Central memory CD8-positive, alpha-beta T cell (primary cell): ENCODE measurements around the gene STRA6.

ENCODE experiments used
- ATAC-seq: fragments of 150-1000 bp; cut with Tn5 transposase; replicated peaks from 2 replicates; pipeline ENCODE4 v1.10.0; 2022; ENCODE audit warnings: mild to moderate bottlenecking, moderate FRiP score, moderate number of reproducible peaks; ENCODE audit not compliant: poor library complexity, severe bottlenecking; ENCODE audit errors: extremely low read depth
- DNase-seq, 2 donors: peaks; one replicate each; pipeline ENCODE4 v3.0.0; 2021; ENCODE audit warnings: low spot score in 2 of 2
- H3K27ac Mint-ChIP-seq: one replicate; pipeline ENCODE4 v1.8.0; 2022; ENCODE audit warnings: low read depth, mild to moderate bottlenecking, moderate library complexity, mixed read lengths
- H3K27me3 Mint-ChIP-seq: one replicate; pipeline ENCODE4 v1.8.0; 2022; ENCODE audit warnings: mixed read lengths
- H3K36me3 Mint-ChIP-seq: one replicate; pipeline ENCODE4 v1.8.0; 2022; ENCODE audit warnings: mild to moderate bottlenecking, moderate library complexity, mixed read lengths; ENCODE audit not compliant: insufficient read depth
- H3K4me1 Mint-ChIP-seq: one replicate; pipeline ENCODE4 v1.8.0; 2022; ENCODE audit warnings: mixed read lengths
- H3K4me3 Mint-ChIP-seq: one replicate; pipeline ENCODE4 v1.8.0; 2022; ENCODE audit warnings: mild to moderate bottlenecking, moderate library complexity, mixed read lengths
- H3K9me3 Mint-ChIP-seq: one replicate; pipeline ENCODE4 v1.8.0; 2022; ENCODE audit warnings: mixed read lengths

Gene STRA6

GRCh38 chr15:74209560-74209958 lies 7.0 kb upstream of the STRA6 start:
- Mint-ChIP-seq H3K27ac (no peak overlapping the region), H3K4me3 (no peak overlapping the region), H3K36me3 (peaks cover 2% of the 10 kb centered on the region), H3K4me1 (no peaks in the 10 kb centered on the region), H3K27me3 (peaks cover 59% of the 10 kb centered on the region), H3K9me3 (no peaks in the 10 kb centered on the region)
- DNase-seq (no peak), ATAC-seq (no peak)

- Mint-ChIP-seq H3K27me3 (peaks cover 59% of the 10 kb centered on the region), H3K4me1 (no peaks in the 10 kb centered on the region), H3K27ac (no peak overlapping the region), H3K36me3 (peaks cover 2% of the 10 kb centered on the region), H3K4me3 (no peak overlapping the region), H3K9me3 (no peaks in the 10 kb centered on the region)
- DNase-seq (no peak), ATAC-seq (no peak)
These were observed 6.4 kb upstream of the STRA6 start for GRCh38 chr15:74208901-74209559.

- Mint-ChIP-seq H3K9me3 (no peaks in the 10 kb centered on the region), H3K27me3 (peaks cover 59% of the 10 kb centered on the region), H3K4me3 (no peak overlapping the region), H3K27ac (no peak overlapping the region), H3K36me3 (peaks cover 2% of the 10 kb centered on the region), H3K4me1 (no peaks in the 10 kb centered on the region)
- DNase-seq (no peak), ATAC-seq (no peak)
These were observed 5.9 kb upstream of the STRA6 start for GRCh38 chr15:74208496-74208895.

GRCh38 chr15:74207652-74208440 lies 5.3 kb upstream of the STRA6 start:
- DNase-seq (no peak), ATAC-seq (no peak)
- Mint-ChIP-seq H3K4me1 (no peaks in the 10 kb centered on the region), H3K27me3 (peaks cover 61% of the 10 kb centered on the region), H3K4me3 (no peak overlapping the region), H3K36me3 (peaks cover 2% of the 10 kb centered on the region), H3K9me3 (no peaks in the 10 kb centered on the region), H3K27ac (no peak overlapping the region)

GRCh38 chr15:74206801-74207281 lies 4.3 kb upstream of the STRA6 start:
- peaks cover 2% of the 10 kb centered on the region for H3K36me3 Mint-ChIP-seq
- H3K4me1 Mint-ChIP-seq: no peaks in the 10 kb centered on the region
- no peaks in the 10 kb centered on the region for H3K9me3 Mint-ChIP-seq
- ATAC-seq (no peak), DNase-seq (no peak)
- no peak overlapping the region for H3K27ac Mint-ChIP-seq
- peaks cover 71% of the 10 kb centered on the region for H3K27me3 Mint-ChIP-seq
- H3K4me3 Mint-ChIP-seq: no peak overlapping the region

GRCh38 chr15:74205582-74205947 lies 3.0 kb upstream of the STRA6 start:
- H3K4me1 Mint-ChIP-seq: no peaks in the 10 kb centered on the region
- peaks cover 83% of the 10 kb centered on the region for H3K27me3 Mint-ChIP-seq
- peaks cover 2% of the 10 kb centered on the region for H3K36me3 Mint-ChIP-seq

GRCh38 chr15:74203914-74204431 lies 1.4 kb upstream of the STRA6 start:
- no peaks in the 10 kb centered on the region for H3K36me3 Mint-ChIP-seq
- DNase-seq: no peak
- peaks cover 83% of the 10 kb centered on the region for H3K27me3 Mint-ChIP-seq
- no peak for ATAC-seq
- H3K27ac Mint-ChIP-seq: no peak overlapping the region
- H3K9me3 Mint-ChIP-seq: no peaks in the 10 kb centered on the region
- no peak overlapping the region for H3K4me3 Mint-ChIP-seq
- H3K4me1 Mint-ChIP-seq: no peaks in the 10 kb centered on the region

More at GRCh38 chr15:74205582-74205947, 3.0 kb upstream of the STRA6 start:
- no peak for DNase-seq
- ATAC-seq: no peak
- H3K4me3 Mint-ChIP-seq: no peak overlapping the region
- H3K27ac Mint-ChIP-seq: no peak overlapping the region
- H3K9me3 Mint-ChIP-seq: no peaks in the 10 kb centered on the region

- no peaks in the 10 kb centered on the region for H3K4me1 Mint-ChIP-seq
- no peak overlapping the region for H3K27ac Mint-ChIP-seq
- no peaks in the 10 kb centered on the region for H3K36me3 Mint-ChIP-seq
- no peaks in the 10 kb centered on the region for H3K9me3 Mint-ChIP-seq
- H3K4me3 Mint-ChIP-seq: no peak overlapping the region
- ATAC-seq (no peak), DNase-seq (no peak)
- H3K27me3 Mint-ChIP-seq: peaks cover 62% of the 10 kb centered on the region
These were observed 722 bp downstream of the STRA6 start for GRCh38 chr15:74201710-74202420.

GRCh38 chr15:74200871-74201419 lies 1.6 kb downstream of the STRA6 start:
- Mint-ChIP-seq H3K27me3 (peaks cover 62% of the 10 kb centered on the region), H3K4me1 (no peaks in the 10 kb centered on the region), H3K9me3 (no peaks in the 10 kb centered on the region), H3K27ac (no peak overlapping the region), H3K36me3 (no peaks in the 10 kb centered on the region), H3K4me3 (no peak overlapping the region)
- ATAC-seq (no peak), DNase-seq (no peak)

- no peak for DNase-seq
- no peak for ATAC-seq
- Mint-ChIP-seq H3K36me3 (no peaks in the 10 kb centered on the region), H3K27ac (no peak overlapping the region), H3K27me3 (peaks cover 61% of the 10 kb centered on the region), H3K4me1 (no peaks in the 10 kb centered on the region), H3K9me3 (no peaks in the 10 kb centered on the region), H3K4me3 (no peak overlapping the region)
These were observed 2.2 kb downstream of the STRA6 start for GRCh38 chr15:74200412-74200815.

- no peak overlapping the region for H3K27ac Mint-ChIP-seq
- no peaks in the 10 kb centered on the region for H3K36me3 Mint-ChIP-seq
- DNase-seq (no peak), ATAC-seq (no peak)
- no peaks in the 10 kb centered on the region for H3K4me1 Mint-ChIP-seq
- no peaks in the 10 kb centered on the region for H3K9me3 Mint-ChIP-seq
- H3K4me3 Mint-ChIP-seq: no peak overlapping the region
- H3K27me3 Mint-ChIP-seq: peaks cover 53% of the 10 kb centered on the region
These were observed 3.3 kb downstream of the STRA6 start for GRCh38 chr15:74199297-74199652.

- no peak overlapping the region for H3K27ac Mint-ChIP-seq
- peaks cover 3% of the 10 kb centered on the region for H3K36me3 Mint-ChIP-seq
- ATAC-seq (no peak), DNase-seq (no peak)
- peaks cover 52% of the 10 kb centered on the region for H3K27me3 Mint-ChIP-seq
- no peaks in the 10 kb centered on the region for H3K9me3 Mint-ChIP-seq
- H3K4me3 Mint-ChIP-seq: no peak overlapping the region
- no peaks in the 10 kb centered on the region for H3K4me1 Mint-ChIP-seq
These were observed 5.2 kb downstream of the STRA6 start for GRCh38 chr15:74197176-74197965.
